Activated T-helper 1 cell treated with Interleukin-2 at 50 U/mL for 16 hours (primary cell): ENCODE data around the gene ELMO1.
"Not testable (repeated sequence)": the region's sequence is repeated elsewhere in the genome, so short reads cannot be mapped to it uniquely, and the experiment has no call there.

Experiments used
- DNase-seq: peaks from one replicate; pipeline ENCODE4 v3.0.0-alpha.2; 2020; ENCODE audit warnings: low read depth

The ELMO1 gene

GRCh38 chr7:37011151-37011890 lies 437.3 kb downstream of the ELMO1 start:
- no peak for DNase-seq

- no peak for DNase-seq
Observed at GRCh38 chr7:37009125-37009675, 439.5 kb downstream of the ELMO1 start.

- DNase-seq, result no peak
Observed at GRCh38 chr7:37007691-37008090, 441.0 kb downstream of the ELMO1 start.

- no peak for DNase-seq
Observed at GRCh38 chr7:37007268-37007667, 441.4 kb downstream of the ELMO1 start.

- no peak for DNase-seq
Observed at GRCh38 chr7:37006764-37007163, 441.9 kb downstream of the ELMO1 start.

- no peak for DNase-seq
Observed at GRCh38 chr7:37000511-37000910, 448.2 kb downstream of the ELMO1 start.

GRCh38 chr7:36999626-37000485 lies 448.8 kb downstream of the ELMO1 start:
- DNase-seq, result no peak

- DNase-seq, result no peak
Observed at GRCh38 chr7:36995776-36996175, 452.9 kb downstream of the ELMO1 start.

GRCh38 chr7:36994456-36995112 lies 454.1 kb downstream of the ELMO1 start:
- DNase-seq, result no peak

- DNase-seq, result peak; percentile 17
Observed at GRCh38 chr7:36986948-36987724, 461.5 kb downstream of the ELMO1 start.

GRCh38 chr7:36986511-36986933 lies 462.1 kb downstream of the ELMO1 start:
- DNase-seq, result no peak

- no peak for DNase-seq
Observed at GRCh38 chr7:36985866-36986400, 462.7 kb downstream of the ELMO1 start.

GRCh38 chr7:36985316-36985715 lies 463.3 kb downstream of the ELMO1 start:
- no peak for DNase-seq

GRCh38 chr7:36984710-36985312 lies 463.9 kb downstream of the ELMO1 start:
- no peak for DNase-seq

GRCh38 chr7:36984041-36984521 lies 464.6 kb downstream of the ELMO1 start:
- no peak for DNase-seq

GRCh38 chr7:36982766-36983165 lies 465.9 kb downstream of the ELMO1 start:
- DNase-seq, result no peak

GRCh38 chr7:36979810-36980248 lies 468.8 kb downstream of the ELMO1 start:
- no peak for DNase-seq

GRCh38 chr7:36978461-36978860 lies 470.2 kb downstream of the ELMO1 start:
- no peak for DNase-seq

- no peak for DNase-seq
Observed at GRCh38 chr7:36977878-36978277, 470.8 kb downstream of the ELMO1 start.

- not testable (repeated sequence) for DNase-seq
Observed at GRCh38 chr7:36973534-36973933, 475.1 kb downstream of the ELMO1 start.

GRCh38 chr7:36972140-36972518 lies 476.5 kb downstream of the ELMO1 start:
- DNase-seq, result no peak
